GM19025 (cell line): Measurements from ENCODE around the gene SLC11A1.
A peak's percentile ranks its signal among the peaks of the same experiment; 100 is the strongest.

ENCODE experiments used
- ATAC-seq: cut with Tn5 transposase; IDR thresholded peaks from one replicate; pipeline ENCODE4 v1.9.1; 2021; ENCODE audit warnings: mild to moderate bottlenecking, low read depth, moderate library complexity; ENCODE audit not compliant: unreplicated experiment

Gene SLC11A1

GRCh38 chr2:218366621-218367414 lies 15.3 kb upstream of the SLC11A1 start:
- no peak for ATAC-seq

DNA sequence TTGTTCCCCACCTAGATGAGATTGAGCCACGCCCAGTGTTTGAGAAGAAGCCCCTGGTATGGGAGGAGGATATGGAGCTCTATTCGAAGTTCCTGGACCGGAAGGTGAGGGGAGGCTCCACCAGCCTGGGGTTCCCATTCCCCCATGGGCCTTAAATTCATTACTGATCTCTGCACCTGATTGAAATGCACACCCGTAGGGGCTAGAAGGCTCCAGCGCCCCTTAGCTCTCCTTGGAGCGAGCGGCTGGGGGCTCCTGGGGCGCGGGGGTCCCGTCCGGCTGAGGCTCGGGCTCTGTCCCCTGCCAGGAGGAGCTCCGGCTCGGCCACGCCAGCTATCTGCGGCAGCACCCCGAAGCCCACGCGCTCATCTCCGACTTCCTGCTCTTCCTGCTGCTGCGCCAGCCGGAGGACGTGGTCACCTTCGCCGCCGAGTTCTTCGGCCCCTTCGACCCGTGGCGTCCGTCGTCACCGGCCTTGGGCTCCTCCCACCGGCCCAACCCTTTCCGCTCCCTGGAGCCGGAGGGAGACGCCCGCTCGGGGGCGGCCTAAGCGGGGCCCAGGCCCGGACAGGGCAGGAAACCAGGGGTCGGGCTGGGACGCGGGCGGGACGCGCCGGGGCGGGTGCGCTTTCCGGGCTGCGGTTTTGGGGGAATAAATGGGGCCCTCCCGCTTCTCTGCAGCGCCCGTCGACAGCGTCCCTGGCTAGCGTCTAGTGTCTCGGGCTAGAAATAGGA lies 14.5 kb upstream of the SLC11A1 start:
- ATAC-seq: peak; percentile 96

DNA sequence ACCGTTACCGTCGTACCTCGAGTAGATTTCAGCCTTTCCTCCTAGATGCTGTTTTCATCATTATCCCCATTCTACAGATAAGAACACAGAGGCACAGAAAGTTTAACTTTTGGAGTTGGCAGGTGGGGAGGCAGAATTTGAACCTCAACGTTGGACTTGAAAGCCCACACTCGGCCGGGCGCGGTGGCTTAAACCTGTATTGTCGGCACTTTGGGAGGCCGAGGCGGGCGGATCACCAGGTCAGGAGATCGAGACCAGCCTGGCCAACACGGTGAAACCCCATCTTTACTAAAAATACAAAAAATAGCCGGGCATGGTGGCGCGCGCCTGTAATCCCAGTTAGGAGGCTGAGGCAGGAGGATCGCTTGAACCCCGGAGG lies 13.9 kb upstream of the SLC11A1 start:
- ATAC-seq: no peak

- ATAC-seq: no peak
Observed at GRCh38 chr2:218368621-218369153, 13.4 kb upstream of the SLC11A1 start.

DNA sequence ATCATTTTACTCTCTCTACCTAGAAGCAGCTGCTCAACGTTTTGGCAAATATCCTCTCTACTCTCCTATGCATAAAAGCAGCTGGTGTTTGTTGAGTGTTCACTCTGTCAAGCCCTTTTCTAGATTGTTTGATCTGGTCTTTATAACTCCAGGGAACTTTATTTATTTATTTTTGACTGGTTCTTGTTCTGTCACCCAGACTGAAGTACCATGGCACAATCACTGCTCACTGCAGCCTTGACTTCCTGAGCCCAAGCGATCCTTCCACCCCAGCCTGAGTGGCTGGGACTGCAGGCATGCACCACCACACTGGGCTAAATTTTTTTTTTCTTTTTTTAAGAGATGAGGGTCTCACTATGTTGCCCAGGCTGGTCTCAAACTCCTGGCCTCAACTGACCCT lies 12.7 kb upstream of the SLC11A1 start:
- ATAC-seq: no peak

DNA sequence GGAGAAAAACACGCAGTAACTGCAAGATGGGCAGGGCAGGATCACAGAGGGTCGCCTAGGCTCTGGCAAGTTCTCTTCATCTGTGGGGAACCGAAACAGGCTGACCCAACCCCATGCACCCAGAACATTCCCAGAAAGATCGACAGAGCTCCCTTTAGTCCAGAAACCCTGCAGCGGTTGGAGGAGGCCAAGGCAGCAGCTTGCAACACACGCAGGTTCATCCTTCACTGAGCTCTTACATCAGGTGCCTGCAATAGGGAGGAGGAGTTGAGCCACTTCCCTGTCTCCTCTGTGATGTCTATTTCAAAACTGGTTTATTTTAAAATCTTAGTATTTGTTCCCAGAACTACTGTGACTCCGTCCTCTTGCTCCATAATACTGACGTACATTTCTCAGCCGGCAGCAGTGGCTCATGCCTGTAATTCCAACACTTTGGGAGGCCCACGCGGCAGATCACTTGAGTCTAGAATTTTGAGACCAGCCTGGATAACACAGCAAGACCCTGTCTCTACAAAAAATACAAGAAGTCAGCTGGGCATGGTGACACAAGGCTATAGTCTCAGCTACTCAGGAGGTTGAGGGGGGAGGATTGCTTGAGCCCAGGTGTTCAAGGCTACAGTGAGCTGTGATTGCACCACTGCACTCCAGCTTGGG lies 11.5 kb upstream of the SLC11A1 start:
- no peak for ATAC-seq

DNA sequence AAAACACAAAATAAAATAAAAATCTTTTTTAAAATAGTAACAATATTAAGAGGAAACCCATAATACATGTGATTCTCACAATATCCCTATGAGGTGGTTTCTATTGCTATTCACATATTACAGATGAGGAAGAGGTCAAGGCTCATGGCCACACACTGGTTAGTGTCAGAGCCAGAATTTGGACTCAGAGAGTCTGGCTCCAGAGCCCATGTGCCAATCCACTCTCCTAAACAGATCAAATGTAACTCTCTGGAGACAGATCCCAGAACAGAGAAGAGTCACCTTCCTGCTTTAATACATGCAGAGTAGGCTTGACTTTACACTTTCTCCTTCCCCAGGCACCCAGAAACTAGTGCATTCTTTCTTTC lies 10.1 kb upstream of the SLC11A1 start:
- no peak for ATAC-seq

- no peak for ATAC-seq
Observed at GRCh38 chr2:218374795-218375194, 7.3 kb upstream of the SLC11A1 start.

- ATAC-seq: no peak
Observed at GRCh38 chr2:218375212-218375611, 6.9 kb upstream of the SLC11A1 start.

DNA sequence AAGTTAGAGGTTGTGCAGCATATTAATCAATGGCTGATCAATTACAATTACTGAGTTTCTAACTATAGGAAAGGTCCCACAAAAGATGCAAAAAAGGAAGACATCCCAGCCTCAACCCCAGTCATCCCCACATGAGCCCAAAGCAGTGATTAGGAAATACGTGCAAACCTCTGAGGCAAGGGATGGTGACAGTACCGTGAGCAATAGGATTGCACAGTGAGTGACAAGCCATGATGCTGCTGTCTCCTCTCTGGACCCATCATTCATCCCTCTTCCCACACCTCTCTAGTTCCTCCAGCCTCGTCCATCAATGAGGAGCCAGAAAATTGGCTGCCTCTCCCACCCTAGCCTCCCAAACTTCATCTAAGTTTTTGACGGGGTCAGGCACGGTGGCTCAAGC lies 4.0 kb upstream of the SLC11A1 start:
- ATAC-seq: no peak

GRCh38 chr2:218382785-218383184 lies 712 bp downstream of the SLC11A1 start:
- no peak for ATAC-seq

- ATAC-seq: no peak
Observed at GRCh38 chr2:218383892-218384519, 1.9 kb downstream of the SLC11A1 start.

GRCh38 chr2:218384975-218385374 lies 2.9 kb downstream of the SLC11A1 start:
- ATAC-seq: no peak

DNA sequence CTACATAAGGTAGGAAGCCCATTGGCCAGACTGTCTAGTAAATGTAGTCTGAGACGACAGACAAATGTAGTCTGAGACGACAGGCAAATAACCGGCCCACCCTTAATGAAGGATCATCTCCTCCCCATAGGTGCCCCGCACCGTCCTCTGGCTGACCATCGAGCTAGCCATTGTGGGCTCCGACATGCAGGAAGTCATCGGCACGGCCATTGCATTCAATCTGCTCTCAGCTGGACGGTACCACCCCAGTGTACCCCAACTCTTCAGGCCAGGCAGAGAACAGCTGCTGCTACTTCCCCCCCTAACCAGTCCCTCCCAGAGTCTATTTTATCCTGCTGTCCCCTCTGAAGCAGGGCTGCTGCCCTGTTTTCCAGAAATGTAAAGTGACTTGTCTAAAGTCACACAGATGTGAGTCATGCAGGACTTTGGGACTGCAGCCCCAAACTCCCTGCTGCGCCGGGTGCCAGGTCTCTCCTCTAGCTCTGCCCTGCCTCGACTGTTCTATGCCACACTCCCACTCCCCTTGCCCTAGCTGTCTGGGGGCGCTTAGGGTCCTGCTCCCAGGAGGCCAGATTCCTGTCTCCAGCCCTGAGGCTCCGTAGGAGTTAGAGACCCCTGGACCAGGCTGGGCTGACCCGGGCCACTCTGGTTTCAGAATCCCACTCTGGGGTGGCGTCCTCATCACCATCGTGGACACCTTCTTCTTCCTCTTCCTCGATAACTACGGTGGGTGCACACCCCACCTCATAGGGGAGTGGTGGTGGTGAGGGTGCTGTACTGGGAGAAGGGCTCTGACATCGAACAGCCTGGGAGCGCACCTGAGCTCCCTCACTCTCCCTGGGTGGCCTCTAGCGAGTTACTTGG lies 4.7 kb downstream of the SLC11A1 start:
- no peak for ATAC-seq

DNA sequence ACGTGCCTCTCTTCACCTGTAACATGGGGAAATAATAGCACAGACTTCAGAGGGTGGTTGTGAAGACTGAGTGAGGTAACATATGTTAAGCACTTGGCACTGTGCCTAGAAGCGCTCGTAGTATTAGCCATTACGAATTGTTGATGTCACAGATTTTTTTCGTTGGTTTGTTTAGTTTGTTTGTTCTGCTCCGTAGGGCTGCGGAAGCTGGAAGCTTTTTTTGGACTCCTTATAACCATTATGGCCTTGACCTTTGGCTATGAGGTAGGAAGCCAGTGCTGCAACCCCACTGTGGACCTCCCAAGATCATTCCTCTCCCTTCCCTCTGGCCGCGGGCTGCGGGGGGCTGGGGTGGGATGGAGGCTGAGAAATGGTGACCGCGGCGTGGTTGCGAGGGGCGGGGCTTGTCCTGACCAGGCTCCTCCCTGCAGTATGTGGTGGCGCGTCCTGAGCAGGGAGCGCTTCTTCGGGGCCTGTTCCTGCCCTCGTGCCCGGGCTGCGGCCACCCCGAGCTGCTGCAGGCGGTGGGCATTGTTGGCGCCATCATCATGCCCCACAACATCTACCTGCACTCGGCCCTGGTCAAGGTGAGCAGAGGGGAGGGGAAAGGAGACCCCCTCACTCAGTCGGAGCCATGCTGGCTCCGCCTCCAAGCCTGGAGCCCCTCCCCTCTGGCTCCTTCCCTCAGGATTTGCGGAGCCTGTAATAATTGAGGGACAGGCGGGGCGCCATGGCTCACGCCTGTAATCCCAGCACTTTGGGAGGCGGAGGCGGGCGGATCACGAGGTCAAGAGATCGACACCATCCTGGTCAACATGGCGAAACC lies 5.5 kb downstream of the SLC11A1 start:
- ATAC-seq: no peak

DNA sequence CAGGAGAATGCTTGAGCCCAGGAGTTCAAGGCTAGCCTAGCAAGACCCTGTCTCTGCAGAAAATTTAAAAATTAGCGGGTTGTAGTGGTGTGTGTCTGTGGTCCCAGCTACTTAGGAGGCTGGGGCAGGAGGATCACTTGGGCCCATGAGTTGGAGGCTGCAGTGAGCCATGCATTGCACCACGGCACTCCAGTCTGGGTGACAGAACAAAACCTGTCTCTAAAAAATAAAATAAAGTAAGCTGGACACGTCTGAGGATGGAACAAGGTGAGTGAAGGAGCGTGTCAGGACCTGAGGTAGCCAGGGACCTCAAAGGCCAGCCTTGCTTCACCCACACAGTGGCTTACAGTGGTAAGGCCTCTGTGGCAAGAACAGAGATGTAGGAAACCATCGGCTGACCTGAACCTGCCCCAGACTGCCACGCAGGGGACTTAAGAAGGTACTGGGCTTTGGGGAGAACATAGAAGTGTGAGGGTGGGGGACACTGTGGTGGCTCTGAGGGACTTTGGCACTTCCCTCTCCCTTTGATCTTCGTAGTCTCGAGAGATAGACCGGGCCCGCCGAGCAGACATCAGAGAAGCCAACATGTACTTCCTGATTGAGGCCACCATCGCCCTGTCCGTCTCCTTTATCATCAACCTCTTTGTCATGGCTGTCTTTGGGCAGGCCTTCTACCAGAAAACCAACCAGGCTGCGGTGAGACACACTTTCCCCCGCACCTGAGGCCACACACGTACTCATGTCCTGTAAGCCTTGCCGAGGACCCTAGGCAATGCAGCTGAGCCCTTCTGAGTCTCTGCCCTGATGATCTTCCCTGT lies 7.5 kb downstream of the SLC11A1 start:
- no peak for ATAC-seq

- no peak for ATAC-seq
Observed at GRCh38 chr2:218391202-218391601, 9.1 kb downstream of the SLC11A1 start.

- ATAC-seq: no peak
Observed at GRCh38 chr2:218392459-218392858, 10.4 kb downstream of the SLC11A1 start.
